ENCODE measurements around the gene EGFR.

The EGFR gene

DNA sequence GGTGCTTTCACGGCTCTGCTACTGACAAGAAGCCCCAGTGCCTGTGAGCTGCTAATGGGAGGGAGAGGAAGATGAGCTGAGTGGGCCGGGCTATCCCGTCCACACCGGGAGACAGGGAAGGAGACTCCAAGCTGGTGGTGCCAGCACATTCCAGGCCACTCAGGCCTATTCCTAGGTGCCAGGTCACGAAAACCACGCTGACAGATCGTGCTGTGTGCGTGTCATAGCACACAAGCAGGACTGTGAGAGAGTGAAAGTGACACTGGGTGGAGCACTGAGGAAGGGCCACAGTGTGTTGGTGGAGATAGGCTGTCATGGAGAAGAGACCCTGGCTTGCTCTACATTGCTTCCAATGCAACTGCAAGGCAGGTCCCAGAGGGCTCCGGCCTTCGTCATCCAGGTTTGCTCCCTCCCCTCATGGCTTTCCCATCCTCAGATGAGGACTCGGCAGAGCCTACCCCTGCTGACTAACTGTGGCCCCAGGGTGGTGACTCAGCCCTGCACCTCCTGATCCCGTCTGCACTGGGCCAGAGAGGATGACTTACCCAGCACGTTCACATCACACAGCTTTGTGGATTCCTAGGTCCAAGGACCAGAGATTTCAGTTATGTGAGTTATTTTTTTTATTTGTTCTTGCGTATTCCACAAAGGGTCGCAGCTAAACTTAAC is 167.3 kb downstream of the EGFR start:
- H3K4me3 ChIP-seq (ENCODE audit: low read depth, low read length), result no peak overlapping the region

DNA sequence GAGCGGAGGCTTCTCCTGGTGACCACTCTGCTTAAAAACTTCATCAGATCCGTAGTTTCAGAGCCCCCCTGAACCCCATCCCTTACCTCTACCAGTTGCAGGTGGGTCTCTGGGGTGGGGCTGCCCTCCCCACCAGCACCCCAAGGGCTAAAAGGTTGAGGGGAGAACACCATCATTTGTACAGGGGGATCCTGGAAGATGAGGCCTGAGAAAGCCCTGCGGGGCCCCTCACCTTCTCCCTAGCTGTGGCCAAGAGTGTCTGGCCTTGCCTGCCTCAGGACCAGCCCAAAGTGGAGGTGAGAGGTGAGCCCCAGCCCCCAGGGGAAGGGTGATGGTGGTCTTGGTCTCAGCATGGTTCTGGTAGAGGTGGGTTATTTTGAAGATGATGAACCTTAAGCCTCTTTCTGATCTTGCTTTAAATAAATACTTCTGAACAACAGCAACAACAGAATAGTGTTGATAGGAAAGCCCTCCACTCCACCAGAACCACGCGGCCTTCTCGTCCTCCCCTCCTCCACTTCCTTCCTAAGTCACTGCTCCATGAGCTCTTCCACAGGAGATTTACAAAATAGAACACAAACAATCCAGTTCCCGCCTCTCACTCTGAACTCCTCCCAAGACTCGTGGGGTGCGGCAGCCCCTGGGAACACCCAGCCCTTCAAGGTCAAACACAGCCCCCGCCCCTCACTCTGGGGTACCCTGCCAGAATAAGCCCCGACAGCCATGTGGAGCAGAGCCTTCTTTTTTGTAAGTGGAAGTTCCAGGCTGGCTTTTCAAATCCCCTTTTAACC is 169.1 kb downstream of the EGFR start:
- H3K4me3 ChIP-seq (ENCODE audit: low read depth, low read length), result no peak overlapping the region

DNA sequence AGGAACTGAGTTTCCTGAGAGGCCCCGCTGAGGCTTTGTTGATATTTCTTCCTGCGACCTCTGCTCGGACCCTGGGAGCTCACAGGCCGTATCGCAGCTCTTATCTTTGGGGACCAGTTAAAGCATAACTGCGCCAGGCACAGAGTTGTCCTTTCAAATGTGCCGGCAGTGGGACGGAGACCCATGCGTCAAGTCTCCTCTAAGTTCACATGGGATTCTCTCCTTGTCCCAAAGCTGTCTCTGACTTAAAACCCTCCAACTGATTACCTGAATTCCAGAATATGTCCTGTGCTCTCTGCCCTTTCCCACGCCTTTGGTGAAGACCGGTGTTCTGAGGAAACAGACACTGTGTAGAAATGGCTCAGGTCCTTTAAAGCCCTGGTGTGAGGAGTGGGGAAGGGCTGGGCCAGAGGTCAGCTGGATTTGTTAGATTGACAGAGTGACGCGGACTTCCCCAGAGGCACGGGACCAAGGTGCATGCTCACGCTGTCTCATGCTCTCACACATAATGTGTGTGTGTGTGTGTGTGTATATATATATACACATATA is 169.8 kb downstream of the EGFR start:
- no peak overlapping the region for H3K4me3 ChIP-seq (ENCODE audit: low read depth, low read length)

DNA sequence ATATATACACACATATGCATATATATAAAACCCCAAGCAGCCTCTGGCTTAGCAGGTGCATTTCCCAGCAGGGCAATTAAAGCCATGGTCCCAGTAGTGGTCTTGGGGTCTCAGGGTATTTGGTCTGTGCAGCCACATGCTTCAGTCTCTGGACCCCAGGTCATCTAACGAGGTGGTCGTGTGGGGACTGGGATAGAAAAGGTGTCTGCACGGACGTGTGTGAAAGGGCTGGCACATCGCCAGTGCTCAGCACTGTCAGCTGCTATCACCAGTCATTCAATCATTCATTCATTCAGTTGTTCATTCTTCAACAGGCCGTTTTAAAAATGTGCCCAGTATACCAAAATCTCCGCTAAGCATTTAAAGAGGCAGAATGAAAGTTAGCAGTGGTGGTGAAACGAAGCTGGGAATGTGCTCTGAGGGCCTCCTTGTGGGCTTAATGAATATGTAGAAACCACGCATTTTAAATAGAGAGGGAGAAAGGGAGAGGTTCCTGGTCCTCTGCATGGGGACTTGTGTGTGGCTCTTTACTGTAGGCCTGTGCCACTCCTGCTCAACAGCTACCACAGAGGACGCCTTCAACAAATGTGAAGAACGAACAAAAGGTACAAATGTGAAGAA is 170.4 kb downstream of the EGFR start:
- no peak overlapping the region for H3K4me3 ChIP-seq (ENCODE audit: low read depth, low read length)

DNA sequence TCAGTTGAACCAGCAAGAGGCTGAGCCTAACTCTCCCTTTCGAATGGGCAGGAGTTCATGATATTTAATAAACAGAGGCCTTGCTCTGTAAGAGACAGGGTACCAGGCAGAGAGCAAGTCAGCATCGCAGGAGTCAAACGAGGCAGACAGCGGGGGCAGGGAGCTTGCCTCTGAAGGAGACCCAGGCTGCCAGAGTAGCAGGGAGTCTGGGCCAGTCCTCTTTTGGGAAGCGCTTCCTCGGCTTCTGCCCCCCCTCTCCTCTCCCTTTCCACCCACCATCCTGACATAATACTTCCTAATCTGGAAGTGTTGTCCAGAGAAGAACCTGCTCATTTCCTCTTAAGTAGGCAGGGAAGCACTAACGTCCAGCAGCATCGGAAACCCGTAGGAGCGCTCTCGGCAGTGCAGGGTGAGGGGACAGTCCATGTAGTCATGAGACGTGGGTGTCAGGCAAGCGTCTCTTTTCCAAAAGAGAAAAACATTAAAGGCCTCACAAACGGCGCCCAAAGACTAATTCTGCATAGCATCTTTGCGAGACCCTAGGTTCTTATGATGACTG is 171.1 kb downstream of the EGFR start:
- H3K4me3 ChIP-seq (ENCODE audit: low read depth, low read length), result no peak overlapping the region

DNA sequence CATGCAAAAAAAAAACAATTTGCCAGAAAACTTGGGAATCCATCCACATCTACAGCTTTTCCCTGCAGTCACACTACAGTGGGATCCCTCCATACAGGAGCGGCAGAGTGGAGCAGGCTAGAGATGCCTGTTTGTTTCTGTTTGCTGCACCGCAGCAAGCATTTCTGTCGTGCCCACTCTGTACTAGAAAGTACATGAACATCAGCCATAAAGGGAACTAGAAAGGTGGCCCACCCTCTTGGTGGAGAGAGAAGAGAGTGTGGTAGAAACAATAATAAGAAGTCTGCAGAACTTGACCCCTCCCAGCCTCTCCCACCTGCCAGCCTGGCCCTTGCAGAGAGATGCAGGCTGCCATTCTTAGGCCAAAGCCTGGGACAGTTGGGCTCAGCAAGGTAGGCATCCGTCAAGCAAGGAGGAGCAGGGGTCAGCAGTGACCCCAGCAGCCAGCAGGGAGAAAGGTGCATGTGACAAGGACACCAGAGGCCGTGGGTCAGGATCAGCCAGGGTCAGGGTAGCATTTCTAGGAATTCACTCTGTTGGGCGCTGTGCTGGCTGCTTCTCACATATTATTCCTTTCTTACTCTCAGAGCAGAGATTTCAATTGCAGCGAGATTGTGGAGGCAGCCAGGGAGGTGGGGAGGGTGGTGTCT is 171.8 kb downstream of the EGFR start:
- no peak overlapping the region for H3K4me3 ChIP-seq (ENCODE audit: low read depth, low read length)

DNA sequence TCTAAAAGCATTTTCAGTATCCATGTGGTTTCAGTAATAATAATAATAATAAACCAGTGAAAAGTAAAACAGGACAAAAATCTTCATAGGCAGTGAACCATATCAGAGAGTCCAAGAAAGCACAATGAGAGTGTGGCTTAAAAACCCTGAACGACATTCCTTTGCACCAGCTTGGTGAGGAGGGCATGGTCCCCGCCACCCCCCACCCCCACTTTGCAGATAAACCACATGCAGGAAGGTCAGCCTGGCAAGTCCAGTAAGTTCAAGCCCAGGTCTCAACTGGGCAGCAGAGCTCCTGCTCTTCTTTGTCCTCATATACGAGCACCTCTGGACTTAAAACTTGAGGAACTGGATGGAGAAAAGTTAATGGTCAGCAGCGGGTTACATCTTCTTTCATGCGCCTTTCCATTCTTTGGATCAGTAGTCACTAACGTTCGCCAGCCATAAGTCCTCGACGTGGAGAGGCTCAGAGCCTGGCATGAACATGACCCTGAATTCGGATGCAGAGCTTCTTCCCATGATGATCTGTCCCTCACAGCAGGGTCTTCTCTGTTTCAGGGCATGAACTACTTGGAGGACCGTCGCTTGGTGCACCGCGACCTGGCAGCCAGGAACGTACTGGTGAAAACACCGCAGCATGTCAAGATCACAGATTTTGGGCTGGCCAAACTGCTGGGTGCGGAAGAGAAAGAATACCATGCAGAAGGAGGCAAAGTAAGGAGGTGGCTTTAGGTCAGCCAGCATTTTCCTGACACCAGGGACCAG is 172.5 kb downstream of the EGFR start:
- H3K4me3 ChIP-seq (ENCODE audit: low read depth, low read length), result no peak overlapping the region

DNA sequence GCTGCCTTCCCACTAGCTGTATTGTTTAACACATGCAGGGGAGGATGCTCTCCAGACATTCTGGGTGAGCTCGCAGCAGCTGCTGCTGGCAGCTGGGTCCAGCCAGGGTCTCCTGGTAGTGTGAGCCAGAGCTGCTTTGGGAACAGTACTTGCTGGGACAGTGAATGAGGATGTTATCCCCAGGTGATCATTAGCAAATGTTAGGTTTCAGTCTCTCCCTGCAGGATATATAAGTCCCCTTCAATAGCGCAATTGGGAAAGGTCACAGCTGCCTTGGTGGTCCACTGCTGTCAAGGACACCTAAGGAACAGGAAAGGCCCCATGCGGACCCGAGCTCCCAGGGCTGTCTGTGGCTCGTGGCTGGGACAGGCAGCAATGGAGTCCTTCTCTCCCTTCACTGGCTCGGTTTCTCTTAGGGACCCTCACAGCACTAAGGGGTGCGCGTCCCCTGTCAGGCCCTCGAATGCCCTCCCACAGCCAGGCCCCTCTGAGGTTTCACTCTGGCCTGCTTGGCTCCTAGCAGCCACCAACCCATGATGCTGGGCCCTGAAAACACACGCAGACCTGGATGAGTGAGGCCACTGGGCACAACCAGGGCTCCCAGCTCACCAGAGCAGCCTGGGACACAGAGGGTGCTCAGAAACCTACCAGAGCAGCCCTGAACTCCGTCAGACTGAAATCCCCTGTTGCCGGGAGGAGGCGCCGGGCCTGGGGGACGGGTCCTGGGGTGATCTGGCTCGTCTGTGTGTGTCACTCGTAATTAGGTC is 173.3 kb downstream of the EGFR start:
- no peak overlapping the region for H3K4me3 ChIP-seq (ENCODE audit: low read depth, low read length)

DNA sequence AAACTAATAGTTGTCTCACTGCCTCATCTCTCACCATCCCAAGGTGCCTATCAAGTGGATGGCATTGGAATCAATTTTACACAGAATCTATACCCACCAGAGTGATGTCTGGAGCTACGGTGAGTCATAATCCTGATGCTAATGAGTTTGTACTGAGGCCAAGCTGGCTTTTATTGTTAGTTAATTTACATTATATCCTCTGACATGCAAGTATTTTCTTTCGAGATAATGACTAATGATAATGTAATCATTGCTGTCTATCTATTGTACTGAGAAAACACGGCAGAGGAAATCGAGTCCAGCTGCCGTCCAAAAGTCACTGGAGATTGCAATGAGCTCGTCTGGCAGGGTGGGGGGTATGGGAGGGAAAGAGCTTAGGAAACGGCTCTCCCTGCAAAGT is 173.9 kb downstream of the EGFR start:
- no peak overlapping the region for H3K4me3 ChIP-seq (ENCODE audit: low read depth, low read length)

DNA sequence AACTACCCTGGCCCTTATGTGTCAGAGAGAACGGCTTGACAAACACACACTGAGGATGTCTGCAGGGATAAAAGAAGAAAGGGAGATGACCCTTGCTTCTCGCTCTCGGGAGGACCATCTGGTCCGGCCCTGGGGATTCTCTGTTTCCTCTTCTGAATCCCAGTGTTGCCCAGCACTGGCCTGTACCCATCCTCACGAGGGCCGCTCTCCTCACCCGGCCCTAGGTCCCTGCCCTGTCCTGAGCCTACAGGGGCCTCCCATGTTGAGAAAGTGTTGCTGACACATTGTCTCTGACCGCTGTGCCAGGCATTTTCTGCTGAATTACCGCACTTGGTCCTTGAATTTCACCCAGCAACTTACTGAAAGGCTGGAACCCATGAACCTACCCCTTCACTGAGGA is 174.4 kb downstream of the EGFR start:
- H3K4me3 ChIP-seq (ENCODE audit: low read depth, low read length), result no peak overlapping the region

DNA sequence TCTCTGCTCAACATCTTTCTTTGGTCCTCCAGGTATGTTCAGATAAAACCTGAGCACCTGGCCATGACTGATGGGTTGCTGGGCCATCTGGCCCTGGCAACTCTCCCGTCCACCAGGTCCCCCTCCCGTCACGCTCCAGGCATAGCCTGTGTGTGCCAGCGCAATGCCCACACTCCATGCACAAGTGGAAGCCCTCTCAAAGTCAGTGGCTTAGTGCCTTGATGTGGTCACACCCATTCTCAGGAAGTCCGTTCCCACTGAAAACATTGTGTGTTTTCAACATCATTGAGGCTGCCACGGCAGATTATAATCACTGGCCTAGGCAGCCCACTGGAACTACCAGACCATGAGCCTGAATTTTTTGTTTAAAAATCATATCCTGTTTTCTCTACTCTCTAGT is 175.7 kb downstream of the EGFR start:
- no peak overlapping the region for H3K4me3 ChIP-seq (ENCODE audit: low read depth, low read length)

DNA sequence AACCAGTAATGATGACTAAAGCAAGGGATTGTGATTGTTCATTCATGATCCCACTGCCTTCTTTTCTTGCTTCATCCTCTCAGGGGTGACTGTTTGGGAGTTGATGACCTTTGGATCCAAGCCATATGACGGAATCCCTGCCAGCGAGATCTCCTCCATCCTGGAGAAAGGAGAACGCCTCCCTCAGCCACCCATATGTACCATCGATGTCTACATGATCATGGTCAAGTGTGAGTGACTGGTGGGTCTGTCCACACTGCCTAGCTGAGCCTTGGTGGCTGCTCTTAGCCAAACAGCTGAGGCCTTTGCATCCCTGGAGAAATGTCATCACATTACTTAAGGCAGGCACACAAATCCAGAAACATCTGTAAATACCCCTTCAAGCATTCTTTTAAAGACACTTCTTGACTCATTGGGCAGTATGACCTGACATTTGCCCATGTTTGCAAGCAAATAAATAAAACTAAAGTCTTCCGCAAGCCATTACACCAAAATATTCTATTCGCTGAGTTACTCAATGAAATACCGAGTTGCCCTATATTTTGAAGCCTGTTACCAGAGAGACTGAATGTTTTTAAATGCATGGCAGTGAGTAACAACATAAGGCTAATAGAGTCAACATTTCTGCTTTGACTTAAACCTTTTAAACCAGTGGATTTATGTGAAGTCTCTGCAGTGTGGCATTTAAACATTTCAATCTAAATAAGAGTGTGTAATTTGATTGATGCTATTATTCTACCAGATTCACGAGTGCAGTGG is 180.0 kb downstream of the EGFR start:
- no peak overlapping the region for H3K4me3 ChIP-seq (ENCODE audit: low read depth, low read length)

DNA sequence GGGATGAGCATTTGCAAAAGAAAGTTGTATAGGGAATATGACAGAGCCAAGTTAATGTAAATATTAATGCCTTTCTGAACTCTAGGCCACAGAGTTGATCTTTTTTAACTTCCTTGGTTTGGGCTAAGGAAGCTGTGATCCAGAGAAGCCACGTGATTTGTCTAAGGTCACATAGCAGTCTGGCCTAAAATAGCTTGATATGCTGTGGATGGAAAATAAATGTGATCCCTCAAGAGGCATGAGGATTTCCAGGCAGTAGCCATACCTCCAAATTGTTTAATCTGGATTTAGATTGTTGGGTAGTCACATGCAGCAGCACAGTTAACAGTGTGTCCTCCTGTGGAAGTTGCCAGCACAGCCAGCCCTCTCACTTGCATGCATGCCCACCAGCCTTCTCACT is 180.6 kb downstream of the EGFR start:
- H3K4me3 ChIP-seq (ENCODE audit: low read depth, low read length), result no peak overlapping the region

DNA sequence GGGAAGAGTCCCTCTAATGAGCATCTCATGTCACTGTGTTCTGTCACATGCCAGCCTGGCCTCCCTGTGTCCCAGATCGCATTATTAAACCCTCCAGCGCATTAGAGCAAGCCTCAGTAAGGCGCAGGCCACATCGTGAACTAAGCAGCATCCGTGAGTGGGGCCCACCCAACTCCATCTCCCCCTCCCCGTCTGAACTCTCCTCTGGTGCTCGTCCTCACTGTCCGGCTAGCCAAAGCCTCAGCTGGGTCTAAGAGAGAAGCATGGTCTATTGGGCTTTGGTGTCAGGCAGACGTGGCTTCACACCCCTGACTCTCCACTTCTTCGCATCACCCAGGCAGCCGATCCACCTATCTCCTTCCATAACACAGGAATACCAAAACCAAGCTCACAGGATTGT is 181.6 kb downstream of the EGFR start:
- H3K4me3 ChIP-seq (ENCODE audit: low read depth, low read length), result no peak overlapping the region

DNA sequence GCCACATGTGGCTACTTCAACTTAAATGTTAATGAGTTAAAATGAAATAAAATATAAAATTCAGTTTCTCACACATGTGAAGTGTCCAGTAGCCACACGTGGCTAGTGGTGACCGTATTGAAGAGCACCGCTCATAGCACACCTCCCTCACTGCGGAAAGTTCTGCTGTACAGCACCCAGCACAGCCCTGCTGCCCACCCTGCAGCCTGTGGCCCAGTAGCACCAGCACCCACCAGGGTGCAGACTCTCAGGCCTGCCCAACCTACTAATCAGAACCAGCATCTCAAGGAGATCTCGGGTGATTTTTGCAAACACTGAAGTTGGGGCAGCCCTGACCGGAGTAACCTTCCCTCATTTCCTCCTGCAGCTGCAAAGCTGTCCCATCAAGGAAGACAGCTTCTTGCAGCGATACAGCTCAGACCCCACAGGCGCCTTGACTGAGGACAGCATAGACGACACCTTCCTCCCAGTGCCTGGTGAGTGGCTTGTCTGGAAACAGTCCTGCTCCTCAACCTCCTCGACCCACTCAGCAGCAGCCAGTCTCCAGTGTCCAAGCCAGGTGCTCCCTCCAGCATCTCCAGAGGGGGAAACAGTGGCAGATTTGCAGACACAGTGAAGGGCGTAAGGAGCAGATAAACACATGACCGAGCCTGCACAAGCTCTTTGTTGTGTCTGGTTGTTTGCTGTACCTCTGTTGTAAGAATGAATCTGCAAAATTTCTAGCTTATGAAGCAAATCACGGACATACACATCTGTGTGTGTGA is 183.5 kb downstream of the EGFR start:
- H3K4me3 ChIP-seq (ENCODE audit: low read depth, low read length), result no peak overlapping the region

DNA sequence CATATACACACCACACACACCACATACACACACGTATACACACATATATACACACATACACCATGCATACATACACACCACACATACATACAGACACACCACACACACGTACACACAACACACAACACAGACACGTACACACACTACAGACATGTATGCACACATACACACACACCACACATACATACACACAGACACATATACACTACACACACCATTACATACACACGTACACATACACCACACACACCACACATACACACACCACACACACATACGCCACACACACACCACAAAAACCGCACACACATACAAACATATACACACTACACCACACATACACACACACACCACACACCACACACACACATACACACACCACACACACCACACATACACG is 184.5 kb downstream of the EGFR start:
- H3K4me3 ChIP-seq (ENCODE audit: low read depth, low read length), result no peak overlapping the region

DNA sequence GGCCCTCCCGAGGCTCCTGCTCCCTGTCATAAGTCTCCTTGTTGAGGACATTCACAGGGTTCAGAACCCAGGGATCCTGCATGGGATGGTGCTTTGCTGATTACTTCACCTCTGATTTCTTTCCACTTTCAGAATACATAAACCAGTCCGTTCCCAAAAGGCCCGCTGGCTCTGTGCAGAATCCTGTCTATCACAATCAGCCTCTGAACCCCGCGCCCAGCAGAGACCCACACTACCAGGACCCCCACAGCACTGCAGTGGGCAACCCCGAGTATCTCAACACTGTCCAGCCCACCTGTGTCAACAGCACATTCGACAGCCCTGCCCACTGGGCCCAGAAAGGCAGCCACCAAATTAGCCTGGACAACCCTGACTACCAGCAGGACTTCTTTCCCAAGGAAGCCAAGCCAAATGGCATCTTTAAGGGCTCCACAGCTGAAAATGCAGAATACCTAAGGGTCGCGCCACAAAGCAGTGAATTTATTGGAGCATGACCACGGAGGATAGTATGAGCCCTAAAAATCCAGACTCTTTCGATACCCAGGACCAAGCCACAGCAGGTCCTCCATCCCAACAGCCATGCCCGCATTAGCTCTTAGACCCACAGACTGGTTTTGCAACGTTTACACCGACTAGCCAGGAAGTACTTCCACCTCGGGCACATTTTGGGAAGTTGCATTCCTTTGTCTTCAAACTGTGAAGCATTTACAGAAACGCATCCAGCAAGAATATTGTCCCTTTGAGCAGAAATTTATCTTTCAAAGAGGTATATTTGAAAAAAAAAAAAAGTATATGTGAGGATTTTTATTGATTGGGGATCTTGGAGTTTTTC is 186.5 kb downstream of the EGFR start:
- H3K4me3 ChIP-seq (ENCODE audit: low read depth, low read length), result no peak overlapping the region

Data from iPS-11a (cell line).